HCT116 (cell line): Measurements from ENCODE around the gene OPCML. TPM values are rescaled to one million over a fixed set of nuclear protein-coding genes. Genes with fewer than 3 reads are reported as not detected.

Experiments used
- ATAC-seq: fragments of 200-7000 bp; cut with Tn5 transposase; 2 replicates; pipeline ENCODE4 v1.9.1; 2020; ENCODE audit warnings: mild to moderate bottlenecking, moderate library complexity
- BruUV-seq: library from RNA; stranded (reverse); fragments of 400-500 nt; replicated peaks from 2 replicates; lab custom pipeline; 2021; lab: Mats Ljungman, UMichigan
- CTCF ChIA-PET: fragments of 300-600 bp; sonication (Branson Sonifier 250); formaldehyde crosslinking; loops from one replicate; lab custom pipeline; 2021; ENCODE audit warnings: antibody characterized with exemption; lab: Charles Lee
- POLR2A ChIA-PET: fragments of 300-600, 350-600 bp; sonication (Branson Sonifier 250); formaldehyde crosslinking; loops from one replicate; lab custom pipeline; 2021; ENCODE audit warnings: antibody characterized with exemption; lab: Charles Lee
- RAD21 ChIA-PET, 2 experiments: fragments of 300-600 bp; sonication (Branson Sonifier 250); formaldehyde crosslinking; loops; one replicate each; lab custom pipeline; 2023; ENCODE audit warnings: low total read pairs in 2 of 2; ENCODE audit not compliant: uncharacterized antibody in 2 of 2, unreplicated experiment in 2 of 2, low non-redundant PET in 1 of 2; lab: Charles Lee
- DNase-seq: peaks from one replicate; pipeline ENCODE4 v3.0.0-alpha.2; 2010; ENCODE audit warnings: low read depth, low spot score
- H2AFZ ChIP-seq: fragments of 200-600 bp; shearing (Covaris generic), sonication (generic); 2 replicates; pipeline ENCODE4 v1.6.1; 2017; ENCODE audit warnings: low read depth, mixed run types, mixed read lengths, antibody characterized with exemption, low read length; ENCODE audit not compliant: poor library complexity, severe bottlenecking
- H3K27ac ChIP-seq: 2 replicates; pipeline ENCODE4 v1.5.1; 2012; ENCODE audit warnings: low read depth, low read length
- H3K27me3 ChIP-seq: fragments of 200-600 bp; sonication (generic); 2 replicates; pipeline ENCODE4 v1.6.1; 2016; ENCODE audit warnings: mixed run types, low read length, mixed read lengths; ENCODE audit not compliant: insufficient read depth
- H3K36me3 ChIP-seq, 2 experiments: fragments of 200-500 bp in 1 of 2; fragments of 200-600 bp in 1 of 2; sonication (Bioruptor generic) in 1 of 2; sonication (generic) in 1 of 2; 2 replicates each; pipeline versions ENCODE4 v1.5.1 to v1.6.1; 2014 to 2016; ENCODE audit warnings: low read length in 2 of 2, inconsistent platforms in 1 of 2, mixed read lengths in 1 of 2, mixed run types in 1 of 2; ENCODE audit not compliant: insufficient read depth in 2 of 2, control insufficient read depth in 1 of 2
- H3K4me1 ChIP-seq, 2 experiments: fragments of 200-600 bp in 1 of 2; sonication (generic) in 1 of 2; 2 replicates each; pipeline versions ENCODE4 v1.5.1 to v1.6.1; 2012 to 2017; ENCODE audit warnings: low read length in 2 of 2, inconsistent platforms in 1 of 2, mild to moderate bottlenecking in 1 of 2, mixed read lengths in 1 of 2, mixed run types in 1 of 2, moderate library complexity in 1 of 2; ENCODE audit not compliant: insufficient read depth in 2 of 2, control insufficient read depth in 1 of 2
- H3K4me2 ChIP-seq: fragments of 200-600 bp; sonication (generic); 2 replicates; pipeline ENCODE4 v1.6.1; 2017; ENCODE audit warnings: mixed run types, low read length, mixed read lengths
- H3K4me3 ChIP-seq, 2 experiments: fragments of 200-600 bp in 1 of 2; sonication (generic) in 1 of 2; replicated peaks in 1 of 2; 2 replicates each; pipeline ENCODE4 v1.5.1; 2011 to 2016; ENCODE audit warnings: low read length in 2 of 2, control low read depth in 1 of 2, low read depth in 1 of 2, mild to moderate bottlenecking in 1 of 2, mixed read lengths in 1 of 2, mixed run types in 1 of 2
- H3K79me2 ChIP-seq: fragments of 200-600 bp; sonication (generic); 2 replicates; pipeline ENCODE4 v1.6.1; 2017; ENCODE audit warnings: mild to moderate bottlenecking, mixed run types, low read length, moderate library complexity, mixed read lengths; ENCODE audit not compliant: insufficient read depth
- H3K9ac ChIP-seq: fragments of 200-600 bp; sonication (generic); 2 replicates; pipeline ENCODE4 v1.6.1; 2016; ENCODE audit warnings: low read length, mixed read lengths
- H3K9me2 ChIP-seq: fragments of 200-600 bp; sonication (generic), shearing (Covaris generic); 2 replicates; pipeline ENCODE4 v1.6.1; 2017; ENCODE audit warnings: mixed run types, mild to moderate bottlenecking, moderate library complexity; ENCODE audit not compliant: insufficient read depth
- H3K9me3 ChIP-seq, 2 experiments: fragments of 200-500 bp in 1 of 2; fragments of 200-600 bp in 1 of 2; sonication (Bioruptor generic) in 1 of 2; sonication (generic) in 1 of 2; 2 replicates each; pipeline ENCODE4 v1.6.1; 2014 to 2017; ENCODE audit warnings: low read length in 2 of 2, mixed read lengths in 2 of 2, inconsistent platforms in 1 of 2, low read depth in 1 of 2, mild to moderate bottlenecking in 1 of 2, mixed run types in 1 of 2, moderate library complexity in 1 of 2; ENCODE audit not compliant: control insufficient read depth in 1 of 2, insufficient read depth in 1 of 2
- H4K20me1 ChIP-seq: fragments of 200-600 bp; sonication (generic), shearing (Covaris generic); 2 replicates; pipeline ENCODE4 v1.6.1; 2017; ENCODE audit warnings: mixed run types, mild to moderate bottlenecking, moderate library complexity; ENCODE audit not compliant: insufficient read depth
- EZH2phosphoT487 ChIP-seq: fragments of 200-600 bp; IDR thresholded peaks from 2 replicates; pipeline ENCODE4 v1.6.1; 2018; ENCODE audit warnings: antibody characterized with exemption, borderline replicate concordance
- RAD21 ChIP-seq: IDR thresholded peaks from 2 replicates; pipeline ENCODE4 v1.6.1; 2012; ENCODE audit warnings: low read depth, mild to moderate bottlenecking
- SIN3A ChIP-seq: IDR thresholded peaks from 2 replicates; pipeline ENCODE4 v1.6.1; 2012; ENCODE audit warnings: low read depth
- SRF ChIP-seq: IDR thresholded peaks from 2 replicates; pipeline ENCODE4 v1.6.1; 2012; ENCODE audit warnings: low read depth
- TCF7L2 ChIP-seq: IDR thresholded peaks from 2 replicates; pipeline ENCODE4 v1.7.0; 2011; ENCODE audit warnings: borderline replicate concordance, inconsistent platforms; ENCODE audit not compliant: insufficient read depth, insufficient read length; ENCODE audit errors: extremely low read depth
- YY1 ChIP-seq: IDR thresholded peaks from 2 replicates; pipeline ENCODE4 v1.6.1; 2011; ENCODE audit warnings: low read length, low read depth, moderate library complexity, mild to moderate bottlenecking; ENCODE audit not compliant: insufficient replicate concordance; ENCODE audit errors: extremely low read depth
- intact Hi-C: fragments of 100-400 bp; cut with micrococcal nuclease; formaldehyde crosslinking; loops from 2 replicates; pipeline ENCODE4 v1.10.0; 2022
- total RNA-seq: library from RNA; stranded (reverse); gene quantifications from one replicate; pipeline ENCODE4 v1.2.1, GENCODE V29; 2021; ENCODE audit not compliant: unreplicated experiment
- TF ChIP-seq, protein P1 (sequence below): IDR thresholded peaks from 2 replicates; pipeline ENCODE4 v1.6.1; 2011; ENCODE audit warnings: mild to moderate bottlenecking, low read length, moderate library complexity; ENCODE audit not compliant: insufficient replicate concordance; ENCODE audit errors: extremely low read depth
- TF ChIP-seq, protein P2 (sequence below): IDR thresholded peaks from 2 replicates; pipeline ENCODE4 v1.6.1; 2012; ENCODE audit warnings: low read depth
- TF ChIP-seq, protein P3 (sequence below), 3 experiments: fragments of 200-600 bp in 1 of 3; sonication (generic) in 1 of 3; IDR thresholded peaks in 2 of 3; conservative IDR thresholded peaks in 1 of 3; 2 replicates each; pipeline ENCODE4 v1.5.1; 2012 to 2017; ENCODE audit warnings: low read depth in 2 of 3, low read length in 2 of 3, antibody characterized with exemption in 1 of 3, borderline replicate concordance in 1 of 3, control low read depth in 1 of 3, mild to moderate bottlenecking in 1 of 3, mixed read lengths in 1 of 3, mixed run types in 1 of 3, moderate library complexity in 1 of 3; ENCODE audit not compliant: insufficient read depth in 1 of 3

Gene OPCML
- total RNA-seq, 1 experiment from 2014 or later = not detected

DNA sequence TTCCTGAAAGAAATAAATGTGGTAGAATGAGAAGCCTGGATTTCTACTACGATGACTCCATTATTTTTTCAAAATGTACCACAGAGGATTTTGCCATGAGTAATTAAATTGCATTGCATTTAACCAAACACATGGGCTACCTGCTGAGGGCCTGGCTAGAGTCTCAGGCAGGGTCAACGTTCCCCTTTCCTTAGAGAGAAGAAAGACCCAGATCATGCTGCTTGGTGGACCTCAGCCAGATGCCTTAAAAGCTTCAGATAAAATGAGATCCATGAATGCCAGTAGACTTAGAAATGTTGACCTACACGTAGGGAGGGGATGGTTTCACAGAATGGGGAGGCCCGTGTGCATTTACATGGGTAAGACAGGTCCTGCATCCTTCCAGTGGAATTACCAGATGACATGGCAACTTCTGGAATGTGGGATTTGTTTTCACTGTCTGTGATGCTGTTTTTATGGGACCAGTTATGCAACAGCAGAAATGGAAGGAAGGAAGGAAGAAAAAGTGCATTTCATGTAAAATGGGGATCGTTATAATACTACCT, 1092.5 kb downstream of the OPCML start:
- no peak overlapping the region for H3K9ac ChIP-seq
- POLR2A ChIA-PET = no interaction called here

More for the DNA sequence above, 1092.5 kb downstream of the OPCML start:
- Histone ChIP-seq H3K9me2 (no peaks in the 10 kb centered on the region), H2AFZ (no peak overlapping the region), H3K27me3 (no peaks in the 10 kb centered on the region), H3K4me1 (no peaks in the 10 kb centered on the region), H3K4me2 (no peak overlapping the region), H3K36me3 (no peaks in the 10 kb centered on the region), H3K79me2 (no peaks in the 10 kb centered on the region), H3K27ac (no peak overlapping the region), H3K4me3 (no peak overlapping the region), H4K20me1 (no peaks in the 10 kb centered on the region), H3K9me3 (peaks cover 13 to 45% of the 10 kb centered on the region in 2 experiments; a peak in 2 of 4 replicates)
- DNase-seq = no peak
- intact Hi-C loops = no loop called here
- ChIA-PET CTCF (no interaction called here), RAD21 (no interaction called here)
- no TSS peak for BruUV-seq
- TF ChIP-seq SRF (no peak), YY1 (no peak), EZH2phosphoT487 (no peak), RAD21 (no peak), TCF7L2 (no peak), SIN3A (no peak)
- TF ChIP-seq, protein P1, sequence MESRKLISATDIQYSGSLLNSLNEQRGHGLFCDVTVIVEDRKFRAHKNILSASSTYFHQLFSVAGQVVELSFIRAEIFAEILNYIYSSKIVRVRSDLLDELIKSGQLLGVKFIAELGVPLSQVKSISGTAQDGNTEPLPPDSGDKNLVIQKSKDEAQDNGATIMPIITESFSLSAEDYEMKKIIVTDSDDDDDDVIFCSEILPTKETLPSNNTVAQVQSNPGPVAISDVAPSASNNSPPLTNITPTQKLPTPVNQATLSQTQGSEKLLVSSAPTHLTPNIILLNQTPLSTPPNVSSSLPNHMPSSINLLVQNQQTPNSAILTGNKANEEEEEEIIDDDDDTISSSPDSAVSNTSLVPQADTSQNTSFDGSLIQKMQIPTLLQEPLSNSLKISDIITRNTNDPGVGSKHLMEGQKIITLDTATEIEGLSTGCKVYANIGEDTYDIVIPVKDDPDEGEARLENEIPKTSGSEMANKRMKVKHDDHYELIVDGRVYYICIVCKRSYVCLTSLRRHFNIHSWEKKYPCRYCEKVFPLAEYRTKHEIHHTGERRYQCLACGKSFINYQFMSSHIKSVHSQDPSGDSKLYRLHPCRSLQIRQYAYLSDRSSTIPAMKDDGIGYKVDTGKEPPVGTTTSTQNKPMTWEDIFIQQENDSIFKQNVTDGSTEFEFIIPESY = no peak
- TF ChIP-seq, protein P2, sequence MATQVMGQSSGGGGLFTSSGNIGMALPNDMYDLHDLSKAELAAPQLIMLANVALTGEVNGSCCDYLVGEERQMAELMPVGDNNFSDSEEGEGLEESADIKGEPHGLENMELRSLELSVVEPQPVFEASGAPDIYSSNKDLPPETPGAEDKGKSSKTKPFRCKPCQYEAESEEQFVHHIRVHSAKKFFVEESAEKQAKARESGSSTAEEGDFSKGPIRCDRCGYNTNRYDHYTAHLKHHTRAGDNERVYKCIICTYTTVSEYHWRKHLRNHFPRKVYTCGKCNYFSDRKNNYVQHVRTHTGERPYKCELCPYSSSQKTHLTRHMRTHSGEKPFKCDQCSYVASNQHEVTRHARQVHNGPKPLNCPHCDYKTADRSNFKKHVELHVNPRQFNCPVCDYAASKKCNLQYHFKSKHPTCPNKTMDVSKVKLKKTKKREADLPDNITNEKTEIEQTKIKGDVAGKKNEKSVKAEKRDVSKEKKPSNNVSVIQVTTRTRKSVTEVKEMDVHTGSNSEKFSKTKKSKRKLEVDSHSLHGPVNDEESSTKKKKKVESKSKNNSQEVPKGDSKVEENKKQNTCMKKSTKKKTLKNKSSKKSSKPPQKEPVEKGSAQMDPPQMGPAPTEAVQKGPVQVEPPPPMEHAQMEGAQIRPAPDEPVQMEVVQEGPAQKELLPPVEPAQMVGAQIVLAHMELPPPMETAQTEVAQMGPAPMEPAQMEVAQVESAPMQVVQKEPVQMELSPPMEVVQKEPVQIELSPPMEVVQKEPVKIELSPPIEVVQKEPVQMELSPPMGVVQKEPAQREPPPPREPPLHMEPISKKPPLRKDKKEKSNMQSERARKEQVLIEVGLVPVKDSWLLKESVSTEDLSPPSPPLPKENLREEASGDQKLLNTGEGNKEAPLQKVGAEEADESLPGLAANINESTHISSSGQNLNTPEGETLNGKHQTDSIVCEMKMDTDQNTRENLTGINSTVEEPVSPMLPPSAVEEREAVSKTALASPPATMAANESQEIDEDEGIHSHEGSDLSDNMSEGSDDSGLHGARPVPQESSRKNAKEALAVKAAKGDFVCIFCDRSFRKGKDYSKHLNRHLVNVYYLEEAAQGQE = no peak
- TF ChIP-seq, protein P3, sequence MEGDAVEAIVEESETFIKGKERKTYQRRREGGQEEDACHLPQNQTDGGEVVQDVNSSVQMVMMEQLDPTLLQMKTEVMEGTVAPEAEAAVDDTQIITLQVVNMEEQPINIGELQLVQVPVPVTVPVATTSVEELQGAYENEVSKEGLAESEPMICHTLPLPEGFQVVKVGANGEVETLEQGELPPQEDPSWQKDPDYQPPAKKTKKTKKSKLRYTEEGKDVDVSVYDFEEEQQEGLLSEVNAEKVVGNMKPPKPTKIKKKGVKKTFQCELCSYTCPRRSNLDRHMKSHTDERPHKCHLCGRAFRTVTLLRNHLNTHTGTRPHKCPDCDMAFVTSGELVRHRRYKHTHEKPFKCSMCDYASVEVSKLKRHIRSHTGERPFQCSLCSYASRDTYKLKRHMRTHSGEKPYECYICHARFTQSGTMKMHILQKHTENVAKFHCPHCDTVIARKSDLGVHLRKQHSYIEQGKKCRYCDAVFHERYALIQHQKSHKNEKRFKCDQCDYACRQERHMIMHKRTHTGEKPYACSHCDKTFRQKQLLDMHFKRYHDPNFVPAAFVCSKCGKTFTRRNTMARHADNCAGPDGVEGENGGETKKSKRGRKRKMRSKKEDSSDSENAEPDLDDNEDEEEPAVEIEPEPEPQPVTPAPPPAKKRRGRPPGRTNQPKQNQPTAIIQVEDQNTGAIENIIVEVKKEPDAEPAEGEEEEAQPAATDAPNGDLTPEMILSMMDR (IDR thresholded peaks at IDR 0.05 in 2 of 3, conservative IDR thresholded peaks at IDR 0.05 in 1 of 3; ENCODE audit: borderline replicate concordance in 1 of 3, insufficient read depth in 1 of 3, low read depth in 2 of 3, low read length in 2 of 3) = no peak
- no peak for ATAC-seq
